Measurements from ENCODE around the gene LRRC8B. TPM values are rescaled to one million over a fixed set of nuclear protein-coding genes. Genes with fewer than 3 reads are reported as not detected.
A peak's percentile ranks its signal among the peaks of the same experiment; 100 is the strongest.

LRRC8B gene
- total and polyA plus RNA-seq, 9 of the 15 experiments (the other 6 are each of a cell fraction or from before 2014, with no cell fraction given), result 4.3 to 43.7 (median 14.4) TPM

GRCh38 chr1:89524369-89525168 is at the start of gene LRRC8B (continued):
- TF ChIP-seq AFF1 (IDR thresholded peaks at IDR 0.05; ENCODE audit: low read depth in 1 of 2, partially characterized antibody in 2 of 2) (peak in 1 of 2 experiments; percentile 12), HNRNPL (IDR thresholded peaks at IDR 0.05; ENCODE audit: low read depth, low read length) (peak; percentile 78; the same call in 1 of the 2 replicates), ZNF586 (CRISPR knock-in tag; conservative IDR thresholded peaks at IDR 0.05) (peak; percentile 60; the same call in 1 of the 2 replicates), ZNF280A (IDR thresholded peaks at IDR 0.05; ENCODE audit: low read depth, partially characterized antibody) (no peak), ZNF24 (IDR thresholded peaks at IDR 0.05) (no peak; the same call in 1 of the 2 replicates), ELF1 (tag; IDR thresholded peaks at IDR 0.05) (0 out of 2 replicates have a peak, but pooled peaks have one; percentile 22), REST (IDR thresholded peaks at IDR 0.05; ENCODE audit: borderline replicate concordance) (peak; percentile 79), REST (CRISPR knock-in tag; IDR thresholded peaks at IDR 0.05; ENCODE audit: low read depth) (no peak), MEF2A (IDR thresholded peaks at IDR 0.05; ENCODE audit: control insufficient read depth, low read depth, low read length) (no peak), CREM (IDR thresholded peaks at IDR 0.05; ENCODE audit: low read depth) (peak; percentile 95), ZNF282 (CRISPR knock-in tag; IDR thresholded peaks at IDR 0.05) (peak; percentile 95; the same call in 1 of the 2 replicates), TRIM24 (IDR thresholded peaks at IDR 0.05) (no peak; a peak in 1 of 4 replicates), RFX1 (IDR thresholded peaks at IDR 0.05) (no peak), HMGN3 (IDR thresholded peaks at IDR 0.05; ENCODE audit: borderline replicate concordance, extremely low read depth, insufficient read length, low read depth, low read length) (peak; percentile 69)
